ENCODE data around the gene TAS2R38.

- TF ChIP-seq POLR2A (IDR thresholded peaks at IDR 0.05; ENCODE audit: low read length) (no peak), GATA1 (IDR thresholded peaks at IDR 0.05; ENCODE audit: low read depth, low read length) (no peak)
Measured at GRCh38 chr7:141979568-141979967, 6.0 kb upstream of the TAS2R38 start.
